SK-N-MC (cell line): ENCODE measurements around the gene GPS1.

ENCODE experiments used
- EZH2 ChIP-seq: fragments of 200-600 bp; sonication (generic); IDR thresholded peaks from one replicate; pipeline ENCODE4 v1.6.1; 2017; ENCODE audit warnings: antibody characterized with exemption
- FOXP2 ChIP-seq: optimal IDR thresholded peaks from 2 replicates; pipeline ENCODE3; 2011; ENCODE audit warnings: mild to moderate bottlenecking, moderate library complexity; ENCODE audit not compliant: insufficient read depth; ENCODE audit errors: extremely low read length, control extremely low read depth
- POLR2AphosphoS5 ChIP-seq: IDR thresholded peaks from 2 replicates; pipeline ENCODE4 v1.6.1; 2012; ENCODE audit warnings: mild to moderate bottlenecking, low read depth, low read length, borderline replicate concordance

GRCh38 chr17:82003411-82004381 is 48.0 kb upstream of the GPS1 start:
- TF ChIP-seq EZH2 = no peak
- no peak for TF ChIP-seq POLR2AphosphoS5
- TF ChIP-seq FOXP2 = no peak
